ENCODE data around the gene CLECL1.

Gene CLECL1

GRCh38 chr12:9753498-9753897, 20.6 kb upstream of the CLECL1 start:
- in situ Hi-C loops (cut with MboI; ENCODE audit: low pct_unique_long_range_greater_than_20kb, low sequenced_read_pairs, unreplicated experiment), result loop anchor here (5.0 kb wide), 1 partner anchor 49 kb away; no protein-coding TSS in a partner anchor
- TF ChIP-seq, protein P1, sequence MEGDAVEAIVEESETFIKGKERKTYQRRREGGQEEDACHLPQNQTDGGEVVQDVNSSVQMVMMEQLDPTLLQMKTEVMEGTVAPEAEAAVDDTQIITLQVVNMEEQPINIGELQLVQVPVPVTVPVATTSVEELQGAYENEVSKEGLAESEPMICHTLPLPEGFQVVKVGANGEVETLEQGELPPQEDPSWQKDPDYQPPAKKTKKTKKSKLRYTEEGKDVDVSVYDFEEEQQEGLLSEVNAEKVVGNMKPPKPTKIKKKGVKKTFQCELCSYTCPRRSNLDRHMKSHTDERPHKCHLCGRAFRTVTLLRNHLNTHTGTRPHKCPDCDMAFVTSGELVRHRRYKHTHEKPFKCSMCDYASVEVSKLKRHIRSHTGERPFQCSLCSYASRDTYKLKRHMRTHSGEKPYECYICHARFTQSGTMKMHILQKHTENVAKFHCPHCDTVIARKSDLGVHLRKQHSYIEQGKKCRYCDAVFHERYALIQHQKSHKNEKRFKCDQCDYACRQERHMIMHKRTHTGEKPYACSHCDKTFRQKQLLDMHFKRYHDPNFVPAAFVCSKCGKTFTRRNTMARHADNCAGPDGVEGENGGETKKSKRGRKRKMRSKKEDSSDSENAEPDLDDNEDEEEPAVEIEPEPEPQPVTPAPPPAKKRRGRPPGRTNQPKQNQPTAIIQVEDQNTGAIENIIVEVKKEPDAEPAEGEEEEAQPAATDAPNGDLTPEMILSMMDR (IDR thresholded peaks at IDR 0.05; ENCODE audit: extremely low read depth, insufficient read depth, missing control alignments), result no peak
- DNase-seq (ENCODE audit: low spot score), result no peak

DNA sequence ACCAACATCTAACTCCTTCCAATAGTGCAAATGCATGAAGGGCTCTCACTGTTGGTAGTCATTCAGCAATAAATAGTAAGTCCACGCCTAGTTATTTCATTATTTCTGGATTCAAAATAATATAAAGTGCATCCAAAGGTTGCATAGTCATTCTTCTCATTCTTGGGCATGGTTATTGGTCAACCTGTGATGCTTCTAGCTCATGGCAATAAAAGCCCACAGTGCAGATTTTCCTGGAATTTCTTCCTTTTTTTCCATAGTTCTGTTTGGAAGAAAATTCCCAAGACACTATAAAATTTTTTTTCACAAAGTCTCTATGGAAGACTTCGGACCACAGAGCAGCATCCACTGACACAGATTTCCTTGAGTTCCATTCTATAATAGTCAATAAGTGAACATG, 20.2 kb upstream of the CLECL1 start:
- no peak for DNase-seq (ENCODE audit: low spot score)
- TF ChIP-seq, protein P1 (IDR thresholded peaks at IDR 0.05; ENCODE audit: extremely low read depth, insufficient read depth, missing control alignments), result no peak
- in situ Hi-C loops (cut with MboI; ENCODE audit: low pct_unique_long_range_greater_than_20kb, low sequenced_read_pairs, unreplicated experiment), result loop anchor here (5.0 kb wide), 1 partner anchor 49 kb away; no protein-coding TSS in a partner anchor

DNA sequence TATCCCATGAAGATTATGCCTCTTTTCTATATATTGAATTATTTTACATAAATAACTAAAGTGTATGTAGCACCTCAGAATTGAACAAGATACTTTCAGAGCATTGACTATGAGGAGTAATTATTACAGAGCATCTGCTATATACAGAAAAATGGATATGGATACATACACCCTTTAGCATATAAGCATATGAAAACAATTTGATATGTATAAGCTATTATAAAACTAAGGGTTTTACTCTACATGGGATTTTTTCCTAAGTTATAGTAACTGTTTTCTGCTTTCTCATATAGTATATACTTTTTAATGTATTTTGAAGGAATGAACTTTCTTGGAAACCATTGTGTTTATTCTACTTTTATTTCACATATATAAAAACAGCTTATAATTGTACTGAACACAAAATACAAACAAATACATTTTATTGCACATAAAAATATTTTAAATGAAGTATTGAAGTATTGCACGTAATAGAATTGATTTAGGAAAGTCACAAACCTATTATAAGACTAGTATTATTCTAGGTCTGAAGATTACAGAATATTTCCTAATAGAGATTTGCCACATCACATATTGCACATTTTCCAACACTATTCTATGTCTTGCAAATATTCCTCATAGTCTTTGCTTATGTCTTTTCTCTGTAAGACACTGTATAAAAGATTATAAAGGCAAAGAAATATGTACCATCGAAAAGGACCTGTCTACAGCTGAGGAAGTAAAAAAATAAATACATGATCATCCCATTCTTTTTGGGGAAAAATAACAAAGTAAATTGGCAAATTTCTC, 19.4 kb upstream of the CLECL1 start:
- in situ Hi-C loops (cut with MboI; ENCODE audit: low pct_unique_long_range_greater_than_20kb, low sequenced_read_pairs, unreplicated experiment), result loop anchor here (5.0 kb wide), 1 partner anchor 50 kb away; no protein-coding TSS in a partner anchor

GRCh38 chr12:9751204-9752144, 18.6 kb upstream of the CLECL1 start:
- TF ChIP-seq, protein P1 (IDR thresholded peaks at IDR 0.05; ENCODE audit: extremely low read depth, insufficient read depth, missing control alignments), result peak; percentile 39
- no peak for DNase-seq (ENCODE audit: low spot score)
- in situ Hi-C loops (cut with MboI; ENCODE audit: low pct_unique_long_range_greater_than_20kb, low sequenced_read_pairs, unreplicated experiment), result loop anchor here (5.0 kb wide), 1 partner anchor 51 kb away; no protein-coding TSS in a partner anchor

More for the DNA sequence above, 19.4 kb upstream of the CLECL1 start:
- DNase-seq (ENCODE audit: low spot score), result no peak
- TF ChIP-seq, protein P1 (IDR thresholded peaks at IDR 0.05; ENCODE audit: extremely low read depth, insufficient read depth, missing control alignments), result no peak

GRCh38 chr12:9750276-9751203, 17.6 kb upstream of the CLECL1 start:
- TF ChIP-seq, protein P1 (IDR thresholded peaks at IDR 0.05; ENCODE audit: extremely low read depth, insufficient read depth, missing control alignments), result peak; percentile 67
- in situ Hi-C loops (cut with MboI; ENCODE audit: low pct_unique_long_range_greater_than_20kb, low sequenced_read_pairs, unreplicated experiment), result loop anchor here (5.0 kb wide), 1 partner anchor 52 kb away; no protein-coding TSS in a partner anchor
- peak; percentile 40 for DNase-seq (ENCODE audit: low spot score)
